ENCODE results near the gene HOXD1.

The HOXD1 gene

DNA sequence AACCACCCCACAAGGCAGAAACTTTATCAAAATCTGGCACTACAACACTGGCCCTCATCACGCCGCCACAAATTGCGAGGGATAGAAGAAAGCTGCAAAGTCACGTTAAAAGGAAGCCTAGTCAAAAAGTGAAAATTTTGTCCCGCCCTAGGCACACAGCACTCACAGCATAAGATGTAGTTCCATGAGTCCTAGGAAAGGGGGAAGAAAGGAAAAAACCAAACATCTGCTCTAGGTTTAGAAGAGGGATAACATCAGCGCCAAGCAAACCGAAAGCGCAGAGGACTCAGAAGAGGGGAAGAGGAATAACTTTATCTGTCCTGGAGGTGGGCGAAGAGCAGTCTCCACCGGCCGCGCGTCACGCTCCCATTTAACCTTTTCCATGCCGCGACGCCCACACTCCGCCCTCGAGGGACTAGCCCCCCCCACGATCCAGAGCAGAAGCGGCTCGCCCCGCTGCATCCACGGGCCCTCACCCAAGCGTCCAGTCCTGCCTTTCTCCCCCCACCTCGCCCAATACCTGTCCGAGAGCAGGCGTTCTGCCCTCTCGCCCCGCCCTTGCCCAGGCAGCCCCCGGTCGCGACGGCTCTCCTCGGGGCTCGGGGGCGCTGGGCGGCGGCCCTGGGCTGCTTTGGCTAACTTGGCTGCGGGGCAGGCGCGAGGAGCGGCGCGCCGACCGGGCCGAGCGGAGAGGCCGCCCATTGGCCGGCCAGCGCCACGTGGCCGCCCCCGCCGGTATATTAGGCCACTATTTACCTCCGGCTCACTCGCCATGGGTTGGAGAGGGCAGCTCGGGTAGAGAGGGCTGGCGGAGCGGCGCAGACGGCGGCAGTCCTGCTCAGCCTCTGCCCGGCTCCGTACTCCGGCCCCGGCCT, at the start of gene HOXD1:
Gene HOXD1 (plus strand): TSS at position 770 of the 875 bp plus-strand sequence. CDS start 134 bp downstream, outside the sequence.
- no peak for DNase-seq

- no peak for DNase-seq
These were observed 49.4 kb upstream of the HOXD1 start for GRCh38 chr2:176138923-176139660.

- no peak for DNase-seq
These were observed 48.6 kb upstream of the HOXD1 start for GRCh38 chr2:176139661-176140512.

- no peak for DNase-seq
These were observed 47.8 kb upstream of the HOXD1 start for GRCh38 chr2:176140513-176141317.

DNA sequence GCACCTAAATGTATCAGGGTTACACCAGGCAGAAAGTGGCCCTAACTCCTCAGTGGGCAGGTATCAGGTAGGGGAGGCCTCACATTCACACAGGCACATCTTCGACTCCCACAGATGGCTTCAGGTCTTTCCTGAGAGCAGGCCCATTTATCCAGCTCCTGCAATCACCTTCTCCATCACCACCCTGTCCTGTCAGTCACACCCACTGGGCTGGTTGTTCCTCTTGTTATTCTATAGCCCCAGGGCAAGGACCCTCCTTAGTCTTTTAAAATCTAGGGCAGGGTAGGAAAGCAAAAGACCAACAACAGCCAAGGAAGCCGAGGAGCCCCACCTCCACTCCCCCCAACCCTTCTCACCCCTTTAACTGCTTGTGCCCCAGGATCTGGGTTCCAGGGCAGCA, 46.2 kb upstream of the HOXD1 start:
- DNase-seq = no peak

- DNase-seq = no peak
These were observed 43.1 kb upstream of the HOXD1 start for GRCh38 chr2:176145085-176145969.

- DNase-seq = no peak
These were observed 42.4 kb upstream of the HOXD1 start for GRCh38 chr2:176146101-176146500.

GRCh38 chr2:176146645-176147044, 41.8 kb upstream of the HOXD1 start:
- DNase-seq = no peak

- no peak for DNase-seq
These were observed 41.2 kb upstream of the HOXD1 start for GRCh38 chr2:176147210-176147799.

GRCh38 chr2:176147800-176148496, 40.5 kb upstream of the HOXD1 start:
- DNase-seq = no peak

DNA sequence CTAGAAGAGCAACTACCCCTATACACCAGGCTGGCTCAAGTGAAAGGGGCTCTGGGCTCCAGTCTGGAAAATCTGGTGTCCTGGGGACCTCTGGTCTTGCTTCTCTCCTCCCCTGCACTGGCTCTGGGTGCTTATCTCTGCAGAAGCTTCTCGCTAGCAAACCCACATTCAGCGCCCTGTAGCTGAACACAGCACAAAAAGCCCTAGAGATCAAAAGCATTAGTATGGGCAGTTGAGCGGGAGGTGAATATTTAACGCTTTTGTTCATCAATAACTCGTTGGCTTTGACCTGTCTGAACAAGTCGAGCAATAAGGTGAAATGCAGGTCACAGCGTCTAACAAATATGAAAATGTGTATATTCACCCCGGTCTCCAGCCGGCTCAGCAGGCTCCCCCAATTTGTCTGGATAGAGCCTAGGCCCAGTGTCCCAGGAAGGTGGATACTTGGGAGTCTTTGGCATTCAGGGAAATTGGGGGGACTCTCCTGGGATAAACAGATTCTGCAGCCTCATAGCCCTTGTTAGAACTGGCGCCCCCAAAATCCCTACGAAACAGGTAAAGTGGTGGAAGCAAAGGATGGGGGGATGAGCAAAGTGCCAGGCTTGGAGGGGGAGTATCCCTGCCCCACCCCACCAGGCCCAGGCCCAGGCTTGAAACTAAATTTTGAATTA, 39.6 kb upstream of the HOXD1 start:
- DNase-seq = no peak

DNA sequence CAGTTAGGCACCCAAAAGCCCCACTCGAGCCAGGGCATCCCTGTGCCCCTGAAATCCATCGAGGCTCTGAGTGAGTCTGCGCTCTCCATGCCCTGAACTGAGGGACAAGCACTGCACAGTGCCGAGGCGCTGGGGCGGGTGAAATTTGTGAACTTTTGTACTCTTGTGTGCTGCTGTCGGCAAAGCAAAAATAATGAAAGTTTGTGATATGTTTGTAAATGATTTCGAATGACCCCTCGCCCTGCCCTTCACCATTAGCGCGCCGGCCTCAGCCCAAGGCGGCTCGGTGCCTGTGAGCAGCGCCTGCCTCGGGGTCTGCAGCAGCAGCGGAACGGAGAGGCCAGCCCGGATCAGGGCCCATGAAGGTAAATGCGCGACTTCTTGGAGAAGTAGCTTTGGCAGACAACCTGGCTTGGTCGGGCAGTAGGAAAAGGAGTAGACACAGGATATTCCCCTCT, 39.0 kb upstream of the HOXD1 start:
- DNase-seq = no peak

GRCh38 chr2:176149939-176150583, 38.4 kb upstream of the HOXD1 start:
- no peak for DNase-seq

DNA sequence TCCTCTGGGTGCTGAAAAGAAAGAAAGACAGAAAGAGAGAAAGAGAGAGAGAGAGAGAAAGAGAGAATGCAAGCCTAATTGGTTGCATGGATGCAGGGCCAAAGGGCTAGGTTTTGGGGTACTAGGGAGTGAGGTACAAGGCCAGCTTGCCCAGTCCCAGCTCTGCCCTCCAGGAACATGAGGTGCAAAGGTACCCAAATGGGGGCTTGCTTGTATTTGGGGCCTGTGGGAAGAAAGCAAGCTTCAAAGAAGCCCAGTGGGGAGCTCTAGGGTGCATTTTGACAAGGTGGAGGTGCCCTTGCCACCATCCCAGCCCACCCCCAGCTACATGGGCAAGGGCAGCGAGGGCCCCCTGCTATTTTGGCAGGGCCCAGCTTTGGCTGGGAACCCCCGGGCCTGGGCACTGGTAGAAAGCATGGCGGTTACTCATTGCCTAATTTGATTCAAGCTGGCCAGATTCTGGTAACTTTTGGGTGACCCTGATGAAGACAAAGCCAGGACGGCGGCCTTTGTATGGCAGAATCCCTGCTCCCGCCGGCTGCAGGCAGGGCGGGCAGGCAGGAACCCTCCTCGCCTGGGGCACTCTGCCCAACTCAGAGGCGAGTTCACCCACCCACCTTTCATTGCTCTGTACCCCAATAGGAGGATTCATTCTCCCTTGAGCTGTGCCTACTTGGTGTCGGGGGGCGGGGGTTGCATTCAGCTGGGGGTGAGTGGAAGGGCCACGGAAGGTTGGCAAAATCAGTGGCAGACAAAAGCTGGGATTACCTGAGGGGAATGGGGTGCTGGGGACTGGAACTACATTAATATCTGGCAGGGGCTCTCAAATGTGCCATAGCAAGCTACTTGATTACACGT, 37.7 kb upstream of the HOXD1 start:
- DNase-seq = no peak

- no peak for DNase-seq
These were observed 36.8 kb upstream of the HOXD1 start, which contains the start of gene HOXD4 for GRCh38 chr2:176151442-176152287. Gene HOXD4 (plus strand): TSS chr2:176151550. CDS start chr2:176151634, 84 bp downstream.

GRCh38 chr2:176152350-176153181, 35.9 kb upstream of the HOXD1 start:
- DNase-seq = no peak
